ENCODE data around the gene RASAL2. TPM values are rescaled to one million over a fixed set of nuclear protein-coding genes. Genes with fewer than 3 reads are reported as not detected.

Gene RASAL2
- total and polyA plus RNA-seq, 2 experiments from 2014 or later: 16.0 to 42.2 TPM

DNA sequence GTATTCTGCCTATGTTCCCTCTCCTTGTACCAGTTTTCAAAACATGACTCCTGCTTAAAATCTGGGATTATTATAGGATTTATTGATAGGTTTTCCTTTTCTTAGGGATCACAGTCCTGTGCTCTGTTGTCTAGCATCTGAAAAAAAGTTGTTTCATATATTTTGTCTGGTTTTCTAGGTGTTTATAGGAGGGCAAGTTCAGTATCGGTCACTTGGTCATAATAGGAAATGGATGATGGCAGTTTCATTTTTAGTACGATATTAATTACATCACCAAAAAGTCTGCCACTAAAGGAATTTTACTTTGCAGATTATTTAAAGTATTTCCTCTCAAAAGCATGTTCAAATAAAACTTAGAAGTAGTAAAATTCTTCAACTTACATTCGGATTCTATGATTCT, 94.4 kb downstream of the RASAL2 start:
- no peak overlapping the region for H2AFZ ChIP-seq
- 0 out of 2 replicates have a peak, but pooled peaks cover 4% of the 10 kb centered on the region for H3K4me1 ChIP-seq (ENCODE audit: insufficient read depth)
- H4K20me1 ChIP-seq (replicated peaks; ENCODE audit: insufficient read depth): no peaks in the 10 kb centered on the region; the same call in 1 of the 2 replicates
- no peaks in the 10 kb centered on the region for H3K27me3 ChIP-seq (ENCODE audit: insufficient read depth)
- no peak overlapping the region for H3K4me3 ChIP-seq
- Mint-ChIP-seq H3K27ac (no peak overlapping the region), H3K4me1 (peaks cover 12% of the 10 kb centered on the region; the same call in 2 of the 3 replicates), H3K27me3 (ENCODE audit: insufficient read depth, low read depth, poor library complexity) (no peaks in the 10 kb centered on the region), H3K4me3 (no peak overlapping the region), H3K9me3 (no peaks in the 10 kb centered on the region; the same call in 2 of the 3 replicates), H3K36me3 (ENCODE audit: low read depth) (no peaks in the 10 kb centered on the region)
- ATAC-seq (no peak), DNase-seq (ENCODE audit: low spot score) (no peak)
- TF ChIP-seq POLR2AphosphoS5 (IDR thresholded peaks at IDR 0.05; ENCODE audit: low read depth) (no peak), EZH2 (IDR thresholded peaks at IDR 0.05; ENCODE audit: low read depth, unreplicated experiment) (no peak), ZNF331 (CRISPR knock-in tag; IDR thresholded peaks at IDR 0.05; ENCODE audit: low read depth) (no peak), EZH2phosphoT487 (IDR thresholded peaks at IDR 0.05; ENCODE audit: unreplicated experiment) (no peak), NANOG (IDR thresholded peaks at IDR 0.05; ENCODE audit: borderline replicate concordance) (no peak), ZNF114 (CRISPR knock-in tag; IDR thresholded peaks at IDR 0.05) (no peak), JUNB (IDR thresholded peaks at IDR 0.05; ENCODE audit: unreplicated experiment) (no peak), STAT1 (IDR thresholded peaks at IDR 0.05; ENCODE audit: unreplicated experiment) (no peak)
- TF ChIP-seq, protein P1, sequence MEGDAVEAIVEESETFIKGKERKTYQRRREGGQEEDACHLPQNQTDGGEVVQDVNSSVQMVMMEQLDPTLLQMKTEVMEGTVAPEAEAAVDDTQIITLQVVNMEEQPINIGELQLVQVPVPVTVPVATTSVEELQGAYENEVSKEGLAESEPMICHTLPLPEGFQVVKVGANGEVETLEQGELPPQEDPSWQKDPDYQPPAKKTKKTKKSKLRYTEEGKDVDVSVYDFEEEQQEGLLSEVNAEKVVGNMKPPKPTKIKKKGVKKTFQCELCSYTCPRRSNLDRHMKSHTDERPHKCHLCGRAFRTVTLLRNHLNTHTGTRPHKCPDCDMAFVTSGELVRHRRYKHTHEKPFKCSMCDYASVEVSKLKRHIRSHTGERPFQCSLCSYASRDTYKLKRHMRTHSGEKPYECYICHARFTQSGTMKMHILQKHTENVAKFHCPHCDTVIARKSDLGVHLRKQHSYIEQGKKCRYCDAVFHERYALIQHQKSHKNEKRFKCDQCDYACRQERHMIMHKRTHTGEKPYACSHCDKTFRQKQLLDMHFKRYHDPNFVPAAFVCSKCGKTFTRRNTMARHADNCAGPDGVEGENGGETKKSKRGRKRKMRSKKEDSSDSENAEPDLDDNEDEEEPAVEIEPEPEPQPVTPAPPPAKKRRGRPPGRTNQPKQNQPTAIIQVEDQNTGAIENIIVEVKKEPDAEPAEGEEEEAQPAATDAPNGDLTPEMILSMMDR (conservative IDR thresholded peaks at IDR 0.05; ENCODE audit: low read depth in 2 of 2): no peak
- TF ChIP-seq, protein P2, sequence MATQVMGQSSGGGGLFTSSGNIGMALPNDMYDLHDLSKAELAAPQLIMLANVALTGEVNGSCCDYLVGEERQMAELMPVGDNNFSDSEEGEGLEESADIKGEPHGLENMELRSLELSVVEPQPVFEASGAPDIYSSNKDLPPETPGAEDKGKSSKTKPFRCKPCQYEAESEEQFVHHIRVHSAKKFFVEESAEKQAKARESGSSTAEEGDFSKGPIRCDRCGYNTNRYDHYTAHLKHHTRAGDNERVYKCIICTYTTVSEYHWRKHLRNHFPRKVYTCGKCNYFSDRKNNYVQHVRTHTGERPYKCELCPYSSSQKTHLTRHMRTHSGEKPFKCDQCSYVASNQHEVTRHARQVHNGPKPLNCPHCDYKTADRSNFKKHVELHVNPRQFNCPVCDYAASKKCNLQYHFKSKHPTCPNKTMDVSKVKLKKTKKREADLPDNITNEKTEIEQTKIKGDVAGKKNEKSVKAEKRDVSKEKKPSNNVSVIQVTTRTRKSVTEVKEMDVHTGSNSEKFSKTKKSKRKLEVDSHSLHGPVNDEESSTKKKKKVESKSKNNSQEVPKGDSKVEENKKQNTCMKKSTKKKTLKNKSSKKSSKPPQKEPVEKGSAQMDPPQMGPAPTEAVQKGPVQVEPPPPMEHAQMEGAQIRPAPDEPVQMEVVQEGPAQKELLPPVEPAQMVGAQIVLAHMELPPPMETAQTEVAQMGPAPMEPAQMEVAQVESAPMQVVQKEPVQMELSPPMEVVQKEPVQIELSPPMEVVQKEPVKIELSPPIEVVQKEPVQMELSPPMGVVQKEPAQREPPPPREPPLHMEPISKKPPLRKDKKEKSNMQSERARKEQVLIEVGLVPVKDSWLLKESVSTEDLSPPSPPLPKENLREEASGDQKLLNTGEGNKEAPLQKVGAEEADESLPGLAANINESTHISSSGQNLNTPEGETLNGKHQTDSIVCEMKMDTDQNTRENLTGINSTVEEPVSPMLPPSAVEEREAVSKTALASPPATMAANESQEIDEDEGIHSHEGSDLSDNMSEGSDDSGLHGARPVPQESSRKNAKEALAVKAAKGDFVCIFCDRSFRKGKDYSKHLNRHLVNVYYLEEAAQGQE (IDR thresholded peaks at IDR 0.05; ENCODE audit: unreplicated experiment): no peak
- TF ChIP-seq, protein P3, sequence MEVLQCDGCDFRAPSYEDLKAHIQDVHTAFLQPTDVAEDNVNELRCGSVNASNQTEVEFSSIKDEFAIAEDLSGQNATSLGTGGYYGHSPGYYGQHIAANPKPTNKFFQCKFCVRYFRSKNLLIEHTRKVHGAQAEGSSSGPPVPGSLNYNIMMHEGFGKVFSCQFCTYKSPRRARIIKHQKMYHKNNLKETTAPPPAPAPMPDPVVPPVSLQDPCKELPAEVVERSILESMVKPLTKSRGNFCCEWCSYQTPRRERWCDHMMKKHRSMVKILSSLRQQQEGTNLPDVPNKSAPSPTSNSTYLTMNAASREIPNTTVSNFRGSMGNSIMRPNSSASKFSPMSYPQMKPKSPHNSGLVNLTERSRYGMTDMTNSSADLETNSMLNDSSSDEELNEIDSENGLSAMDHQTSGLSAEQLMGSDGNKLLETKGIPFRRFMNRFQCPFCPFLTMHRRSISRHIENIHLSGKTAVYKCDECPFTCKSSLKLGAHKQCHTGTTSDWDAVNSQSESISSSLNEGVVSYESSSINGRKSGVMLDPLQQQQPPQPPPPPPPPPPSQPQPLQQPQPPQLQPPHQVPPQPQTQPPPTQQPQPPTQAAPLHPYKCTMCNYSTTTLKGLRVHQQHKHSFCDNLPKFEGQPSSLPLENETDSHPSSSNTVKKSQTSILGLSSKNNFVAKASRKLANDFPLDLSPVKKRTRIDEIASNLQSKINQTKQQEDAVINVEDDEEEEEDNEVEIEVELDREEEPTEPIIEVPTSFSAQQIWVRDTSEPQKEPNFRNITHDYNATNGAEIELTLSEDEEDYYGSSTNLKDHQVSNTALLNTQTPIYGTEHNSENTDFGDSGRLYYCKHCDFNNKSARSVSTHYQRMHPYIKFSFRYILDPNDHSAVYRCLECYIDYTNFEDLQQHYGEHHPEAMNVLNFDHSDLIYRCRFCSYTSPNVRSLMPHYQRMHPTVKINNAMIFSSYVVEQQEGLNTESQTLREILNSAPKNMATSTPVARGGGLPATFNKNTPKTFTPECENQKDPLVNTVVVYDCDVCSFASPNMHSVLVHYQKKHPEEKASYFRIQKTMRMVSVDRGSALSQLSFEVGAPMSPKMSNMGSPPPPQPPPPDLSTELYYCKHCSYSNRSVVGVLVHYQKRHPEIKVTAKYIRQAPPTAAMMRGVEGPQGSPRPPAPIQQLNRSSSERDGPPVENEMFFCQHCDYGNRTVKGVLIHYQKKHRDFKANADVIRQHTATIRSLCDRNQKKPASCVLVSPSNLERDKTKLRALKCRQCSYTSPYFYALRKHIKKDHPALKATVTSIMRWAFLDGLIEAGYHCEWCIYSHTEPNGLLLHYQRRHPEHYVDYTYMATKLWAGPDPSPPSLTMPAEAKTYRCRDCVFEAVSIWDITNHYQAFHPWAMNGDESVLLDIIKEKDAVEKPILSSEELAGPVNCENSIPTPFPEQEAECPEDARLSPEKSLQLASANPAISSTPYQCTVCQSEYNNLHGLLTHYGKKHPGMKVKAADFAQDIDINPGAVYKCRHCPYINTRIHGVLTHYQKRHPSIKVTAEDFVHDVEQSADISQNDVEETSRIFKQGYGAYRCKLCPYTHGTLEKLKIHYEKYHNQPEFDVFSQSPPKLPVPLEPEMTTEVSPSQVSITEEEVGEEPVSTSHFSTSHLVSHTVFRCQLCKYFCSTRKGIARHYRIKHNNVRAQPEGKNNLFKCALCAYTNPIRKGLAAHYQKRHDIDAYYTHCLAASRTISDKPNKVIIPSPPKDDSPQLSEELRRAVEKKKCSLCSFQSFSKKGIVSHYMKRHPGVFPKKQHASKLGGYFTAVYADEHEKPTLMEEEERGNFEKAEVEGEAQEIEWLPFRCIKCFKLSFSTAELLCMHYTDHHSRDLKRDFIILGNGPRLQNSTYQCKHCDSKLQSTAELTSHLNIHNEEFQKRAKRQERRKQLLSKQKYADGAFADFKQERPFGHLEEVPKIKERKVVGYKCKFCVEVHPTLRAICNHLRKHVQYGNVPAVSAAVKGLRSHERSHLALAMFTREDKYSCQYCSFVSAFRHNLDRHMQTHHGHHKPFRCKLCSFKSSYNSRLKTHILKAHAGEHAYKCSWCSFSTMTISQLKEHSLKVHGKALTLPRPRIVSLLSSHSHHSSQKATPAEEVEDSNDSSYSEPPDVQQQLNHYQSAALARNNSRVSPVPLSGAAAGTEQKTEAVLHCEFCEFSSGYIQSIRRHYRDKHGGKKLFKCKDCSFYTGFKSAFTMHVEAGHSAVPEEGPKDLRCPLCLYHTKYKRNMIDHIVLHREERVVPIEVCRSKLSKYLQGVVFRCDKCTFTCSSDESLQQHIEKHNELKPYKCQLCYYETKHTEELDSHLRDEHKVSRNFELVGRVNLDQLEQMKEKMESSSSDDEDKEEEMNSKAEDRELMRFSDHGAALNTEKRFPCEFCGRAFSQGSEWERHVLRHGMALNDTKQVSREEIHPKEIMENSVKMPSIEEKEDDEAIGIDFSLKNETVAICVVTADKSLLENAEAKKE (CRISPR knock-in tag; IDR thresholded peaks at IDR 0.05): no peak
- TF ChIP-seq, protein P4, sequence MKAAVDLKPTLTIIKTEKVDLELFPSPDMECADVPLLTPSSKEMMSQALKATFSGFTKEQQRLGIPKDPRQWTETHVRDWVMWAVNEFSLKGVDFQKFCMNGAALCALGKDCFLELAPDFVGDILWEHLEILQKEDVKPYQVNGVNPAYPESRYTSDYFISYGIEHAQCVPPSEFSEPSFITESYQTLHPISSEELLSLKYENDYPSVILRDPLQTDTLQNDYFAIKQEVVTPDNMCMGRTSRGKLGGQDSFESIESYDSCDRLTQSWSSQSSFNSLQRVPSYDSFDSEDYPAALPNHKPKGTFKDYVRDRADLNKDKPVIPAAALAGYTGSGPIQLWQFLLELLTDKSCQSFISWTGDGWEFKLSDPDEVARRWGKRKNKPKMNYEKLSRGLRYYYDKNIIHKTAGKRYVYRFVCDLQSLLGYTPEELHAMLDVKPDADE (IDR thresholded peaks at IDR 0.05): no peak
- no peaks in the 10 kb centered on the region for H3F3A ChIP-seq (replicated peaks; ENCODE audit: low read depth)
- no peaks in the 10 kb centered on the region for H3K36me3 ChIP-seq (ENCODE audit: insufficient read depth)
- peaks cover 87% of the 10 kb centered on the region for H3K79me2 ChIP-seq (replicated peaks; ENCODE audit: insufficient read depth)
- no peaks in the 10 kb centered on the region for H3K9me2 ChIP-seq (ENCODE audit: insufficient read depth)
- H3K27ac ChIP-seq (ENCODE audit: low read depth): no peak overlapping the region
- no peak overlapping the region for H3K4me2 ChIP-seq

Measured in GM23338 (cell line).